ELF-1 (cell line): ENCODE results near the gene CEP89.
"Not testable (repeated sequence)": the region's sequence is repeated elsewhere in the genome, so short reads cannot be mapped to it uniquely, and the experiment has no call there.

Experiments used
- DNase-seq: peaks from one replicate; pipeline ENCODE4 v3.0.0-alpha.2; 2016; ENCODE audit warnings: low read depth, low spot score

CEP89 gene

DNA sequence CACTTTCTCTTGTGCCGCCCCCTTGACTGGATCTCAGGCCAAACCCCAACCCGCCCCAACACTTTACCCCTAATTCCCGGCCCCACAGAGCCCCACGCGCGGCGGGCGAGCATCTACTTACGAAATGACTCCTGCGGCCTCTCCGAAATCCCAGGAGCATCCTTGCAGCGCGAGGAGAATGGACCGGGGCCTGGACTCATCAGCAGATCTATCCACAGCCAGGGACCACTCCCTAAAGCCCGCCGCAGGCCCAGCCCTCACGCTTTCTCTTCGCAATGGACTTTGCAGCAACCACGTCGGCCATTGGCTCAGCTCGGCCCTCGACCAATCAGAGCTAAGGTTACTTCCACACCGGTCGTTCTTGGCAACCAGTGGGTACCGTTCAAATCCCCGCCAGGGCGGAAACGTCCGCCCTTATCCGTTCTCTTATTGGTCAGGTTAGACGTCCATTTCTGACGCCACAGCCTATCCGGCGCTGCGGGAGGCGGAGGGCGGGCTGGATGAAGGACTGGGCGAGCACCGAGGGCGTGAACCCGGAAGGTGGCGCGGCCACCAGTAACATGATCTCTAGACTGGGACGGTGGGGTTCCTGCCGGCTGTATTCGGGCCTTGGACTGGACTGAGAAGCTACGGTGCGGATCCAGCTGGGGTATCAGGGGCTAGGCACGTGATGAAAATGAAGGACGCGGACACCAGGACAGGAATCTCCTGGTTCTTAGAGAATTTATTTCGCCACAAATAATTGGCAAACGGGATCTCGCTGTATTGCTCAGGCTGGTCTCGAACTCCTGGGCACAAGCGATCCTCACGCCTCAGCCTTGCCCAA lies at the start of gene CEP89, which contains the start of gene FAAP24:
TSS of gene CEP89 (minus strand) at position 244 of the 826 bp plus-strand sequence. CDS start at position 160, 84 bp downstream.
TSS of gene FAAP24 (plus strand) at position 528 of the 826 bp plus-strand sequence. CDS start 955 bp downstream, outside the sequence.
- DNase-seq: peak; percentile 100

DNA sequence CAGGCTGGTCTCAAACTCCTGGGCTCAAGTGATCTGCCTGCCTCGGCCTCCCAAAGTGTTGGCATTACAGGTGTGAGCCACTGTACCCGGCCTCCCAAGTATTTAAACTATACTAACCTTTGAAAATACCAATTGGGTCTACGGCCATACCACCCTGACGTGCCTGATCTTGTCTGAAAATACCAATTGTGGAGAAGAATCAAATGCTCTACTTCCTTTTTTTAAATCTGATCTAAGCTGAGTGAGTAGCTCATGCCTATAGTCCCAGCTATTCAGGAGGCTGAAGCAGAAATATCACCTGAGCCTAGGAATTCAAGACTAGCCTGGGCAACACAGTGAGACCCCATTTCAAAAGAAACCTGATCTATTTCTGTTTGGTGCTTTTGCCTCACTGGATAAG lies 39.1 kb upstream of the CEP89 start:
- not testable (repeated sequence) for DNase-seq

DNA sequence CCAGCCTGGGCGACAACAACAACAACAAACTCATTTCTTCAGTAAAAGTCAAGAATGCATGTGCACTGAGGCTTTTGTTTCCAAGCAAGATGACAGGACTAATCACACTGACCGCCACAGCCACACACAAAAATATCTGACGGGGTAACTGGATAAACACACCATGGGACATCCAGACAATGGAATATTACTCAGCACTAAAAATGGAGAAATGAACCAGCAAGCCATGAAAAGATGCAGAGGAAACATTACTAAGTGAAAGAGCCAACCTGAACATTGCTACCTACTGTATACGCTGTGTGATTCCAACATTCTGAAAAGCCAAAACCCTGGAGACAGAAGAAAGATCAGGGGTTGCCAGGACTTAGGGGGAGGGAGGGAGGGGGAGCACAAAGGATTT lies 37.0 kb upstream of the CEP89 start:
- no peak for DNase-seq

DNA sequence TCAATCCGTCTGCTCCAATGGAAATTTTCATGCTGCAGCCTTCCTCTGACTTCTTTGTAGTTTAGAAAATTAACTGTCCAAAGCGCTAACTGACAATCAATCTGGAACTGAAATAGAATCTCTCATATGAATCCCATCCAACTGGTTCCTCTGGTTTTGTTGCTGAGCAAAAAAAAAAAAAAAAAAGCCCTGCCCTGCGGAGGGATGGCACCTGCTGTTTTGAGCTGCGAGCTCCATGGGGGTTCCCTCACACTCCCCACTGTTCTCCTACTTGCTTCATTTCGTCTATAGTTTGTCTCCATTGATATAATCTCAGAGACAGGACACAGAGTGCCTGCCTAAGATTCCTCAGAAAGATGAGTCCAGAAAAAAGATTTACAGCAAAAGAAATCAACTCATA lies 33.7 kb upstream of the CEP89 start:
- DNase-seq: peak; percentile 41

DNA sequence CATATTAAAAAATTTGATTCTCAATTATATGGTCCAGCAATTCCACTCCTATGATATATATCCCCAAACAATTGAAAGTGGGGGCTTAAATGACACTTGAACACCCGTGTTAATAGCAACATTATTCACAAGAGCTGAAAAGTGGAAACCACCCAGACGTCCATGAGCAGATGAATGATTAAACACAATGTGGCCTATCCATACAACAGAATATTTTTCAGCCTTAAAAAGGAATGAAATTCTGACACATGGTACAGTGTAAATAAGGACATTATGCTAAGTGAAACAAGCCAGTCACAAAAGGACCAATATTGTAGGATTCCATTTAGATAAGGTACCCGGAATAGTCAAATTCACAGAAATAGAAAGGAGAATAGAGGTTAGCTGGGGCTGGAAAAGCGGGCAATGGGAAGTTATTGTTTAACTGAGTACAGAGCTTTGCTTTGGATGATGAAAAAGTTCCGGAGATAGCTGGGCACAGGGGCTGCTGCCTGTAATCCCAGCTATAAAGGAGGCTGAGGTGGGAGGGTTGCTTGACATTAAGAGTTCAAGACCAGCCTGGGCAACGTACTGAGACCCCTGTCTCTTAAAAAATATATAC lies 31.8 kb upstream of the CEP89 start:
- not testable (repeated sequence) for DNase-seq

DNA sequence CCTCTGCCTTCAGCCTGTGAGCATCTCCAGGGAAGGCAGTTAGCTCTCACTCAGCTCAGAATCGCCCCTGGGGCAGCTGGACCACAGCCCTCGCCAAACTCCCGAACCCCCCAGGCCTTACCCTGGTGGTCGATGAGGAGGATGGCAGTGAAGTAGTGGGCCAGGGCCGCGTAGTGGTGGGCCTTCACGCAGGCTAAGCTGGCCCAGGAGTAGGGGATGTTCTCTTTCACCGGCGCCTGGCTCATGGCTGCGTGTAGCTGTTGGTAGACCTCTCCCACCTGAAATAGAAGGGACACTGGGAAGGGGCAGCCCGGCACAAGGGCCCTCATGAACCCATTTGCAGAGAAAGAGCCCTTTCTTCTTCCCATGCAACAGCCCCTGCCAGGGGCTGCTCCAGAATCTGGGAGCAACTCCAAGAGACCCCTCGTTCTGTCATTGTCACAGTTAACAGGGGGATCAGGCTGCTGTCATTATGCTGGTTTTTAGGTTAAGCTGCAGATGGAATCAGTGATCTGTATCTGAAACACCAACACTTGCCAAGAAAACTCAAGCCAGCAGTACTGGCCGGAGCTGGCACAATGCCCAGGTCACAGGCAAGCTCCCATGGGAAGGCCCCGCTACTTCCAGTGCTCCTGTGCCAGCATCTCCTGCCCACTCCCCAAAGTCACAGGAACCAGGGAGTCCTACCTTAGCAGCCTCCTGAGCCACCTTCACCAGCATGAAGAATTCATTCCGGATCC lies 30.5 kb upstream of the CEP89 start:
- not testable (repeated sequence) for DNase-seq

DNA sequence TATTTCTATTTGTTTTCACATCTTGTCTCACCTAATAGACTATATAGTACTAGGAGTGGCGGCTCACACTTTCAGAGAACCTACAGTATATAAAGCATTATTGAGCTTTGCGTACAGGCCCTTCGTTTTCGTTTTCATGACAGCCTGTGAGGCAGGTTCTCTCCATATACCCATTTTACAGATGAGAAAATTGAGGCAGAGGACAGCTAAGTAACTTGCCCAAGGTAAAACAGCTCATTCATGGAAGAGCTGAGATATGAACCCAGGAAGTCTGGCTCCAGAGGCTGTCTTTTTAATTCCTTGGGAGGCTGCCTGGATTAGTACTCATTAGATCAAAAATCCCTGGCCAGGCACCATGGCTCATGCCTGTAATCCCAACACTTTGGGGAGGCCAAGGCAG lies 29.2 kb upstream of the CEP89 start:
- no peak for DNase-seq

DNA sequence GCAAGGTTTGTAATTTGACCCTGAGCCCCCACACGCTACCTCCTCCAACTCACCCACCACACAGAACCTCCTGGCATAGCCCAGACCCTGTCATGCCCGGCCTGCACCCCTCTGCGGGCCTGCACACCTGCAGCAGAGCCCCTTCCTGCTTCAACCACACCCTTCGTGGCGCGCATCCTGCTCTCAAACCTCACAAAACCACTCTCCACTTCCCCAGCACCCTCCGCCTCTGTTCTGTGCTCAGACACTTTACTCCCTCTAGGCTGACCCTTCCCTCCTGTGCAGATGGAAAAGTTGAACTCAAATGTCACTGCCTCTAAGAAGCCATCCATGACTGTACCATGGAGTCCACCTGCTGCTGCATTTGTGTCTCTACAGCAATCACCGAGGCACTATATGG lies 28.8 kb upstream of the CEP89 start:
- DNase-seq: no peak

DNA sequence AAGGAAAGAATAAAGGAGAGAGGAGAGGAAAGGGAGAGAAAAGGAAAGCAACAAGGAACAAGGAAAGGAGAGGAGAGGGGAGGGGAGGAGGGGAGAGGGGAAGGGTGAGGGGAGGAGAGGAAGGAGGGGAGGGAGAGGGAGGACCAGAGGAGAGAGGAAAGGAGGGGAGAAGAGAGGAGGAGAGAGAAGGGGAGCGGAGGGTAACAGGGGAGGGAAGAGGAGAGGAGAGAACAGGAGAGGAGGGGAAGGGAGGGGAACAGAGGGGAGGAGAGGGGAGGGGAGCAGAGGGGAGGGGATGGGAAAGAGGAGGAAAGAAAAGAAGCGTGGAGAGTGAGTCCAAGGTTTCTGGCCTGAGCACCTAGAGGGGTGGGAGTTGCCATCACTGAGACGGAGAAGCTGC lies 27.0 kb upstream of the CEP89 start:
- no peak for DNase-seq

DNA sequence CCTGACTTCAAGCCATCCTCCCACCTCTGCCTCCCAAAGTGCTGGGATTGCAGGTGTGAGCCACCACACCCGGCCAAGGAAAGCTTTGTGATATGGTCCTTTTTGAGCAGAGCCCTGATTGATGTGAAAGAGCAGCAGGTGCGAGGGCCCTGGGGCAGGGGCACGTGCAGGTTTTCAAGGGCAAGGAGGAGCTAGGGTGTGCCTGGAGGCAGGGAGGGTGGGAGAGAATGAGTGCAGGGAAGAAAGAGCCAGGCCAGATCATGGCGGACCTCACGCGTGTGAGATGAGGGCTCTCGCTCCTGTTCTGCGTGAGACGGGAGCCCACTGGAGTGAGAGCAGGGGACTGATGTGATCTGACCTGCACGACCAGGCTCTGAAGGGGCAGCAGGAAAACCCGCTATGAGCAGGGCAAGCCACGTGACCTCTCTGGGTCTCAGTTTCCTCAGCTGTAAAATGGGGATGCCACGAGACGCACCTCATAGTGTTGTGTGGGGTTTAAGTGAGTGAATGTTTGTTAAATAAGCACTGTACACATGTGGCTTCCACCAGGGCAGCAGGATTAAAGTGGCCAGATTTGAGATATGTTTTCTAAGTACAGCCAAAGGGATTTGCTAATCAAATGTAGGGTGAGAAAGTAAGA lies 26.1 kb upstream of the CEP89 start:
- no peak for DNase-seq

DNA sequence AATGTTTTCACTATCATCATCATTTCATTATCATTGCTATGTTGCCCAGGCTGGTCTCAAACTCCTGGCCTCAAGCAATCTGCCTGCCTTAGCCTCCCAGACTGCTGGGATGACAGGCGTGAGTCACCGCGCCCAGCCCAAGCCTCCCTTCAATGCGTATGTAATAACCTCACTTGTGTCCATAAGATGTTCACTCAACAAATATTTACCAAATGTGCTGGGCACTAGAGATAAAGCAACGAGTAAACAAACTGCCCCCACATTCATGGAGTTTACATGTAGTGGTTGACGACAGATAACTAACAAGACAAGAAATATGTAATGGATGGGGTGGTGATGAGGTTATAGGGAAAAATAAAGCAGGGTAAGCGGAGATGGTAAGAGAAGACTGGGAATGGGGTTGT lies 25.3 kb upstream of the CEP89 start:
- not testable (repeated sequence) for DNase-seq

DNA sequence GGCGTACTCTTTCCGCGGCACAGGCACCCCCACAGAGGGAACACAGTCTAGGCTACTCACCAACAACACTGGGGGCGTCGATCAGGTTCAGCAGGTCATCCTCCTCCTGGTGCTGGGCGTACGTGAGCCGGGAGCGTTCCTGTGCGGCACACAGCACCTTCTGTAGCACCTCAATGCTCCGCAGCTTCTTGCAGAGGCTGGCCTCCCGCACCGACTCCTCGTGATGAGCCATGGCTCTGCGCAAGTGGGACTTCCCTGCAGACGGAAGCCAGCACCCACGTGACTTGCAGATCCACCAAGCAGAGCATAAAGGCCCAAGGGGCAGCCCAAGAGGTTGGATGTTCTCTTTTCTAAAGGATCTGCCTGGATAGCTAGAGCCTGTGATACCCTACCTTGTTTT lies 24.2 kb upstream of the CEP89 start:
- DNase-seq: not testable (repeated sequence)

DNA sequence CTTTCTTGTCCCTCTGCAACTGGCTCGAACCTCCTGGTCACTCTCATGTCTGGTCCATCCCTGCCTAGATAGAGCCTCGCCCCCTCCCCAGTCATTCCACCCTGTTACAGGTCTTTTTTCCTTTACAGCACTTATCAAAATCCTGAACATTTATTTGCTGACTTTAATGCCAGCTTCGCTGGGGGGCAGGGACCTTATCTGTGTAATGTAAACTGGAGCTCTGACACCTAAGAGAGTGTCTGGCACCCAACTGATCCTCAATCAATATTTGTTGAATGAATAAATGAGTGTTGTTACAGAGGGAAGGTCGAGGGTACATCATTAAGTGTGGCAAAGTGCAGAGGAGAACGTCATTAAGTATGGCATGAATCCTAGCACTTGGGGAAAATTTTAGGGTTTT lies 17.0 kb upstream of the CEP89 start:
- no peak for DNase-seq

DNA sequence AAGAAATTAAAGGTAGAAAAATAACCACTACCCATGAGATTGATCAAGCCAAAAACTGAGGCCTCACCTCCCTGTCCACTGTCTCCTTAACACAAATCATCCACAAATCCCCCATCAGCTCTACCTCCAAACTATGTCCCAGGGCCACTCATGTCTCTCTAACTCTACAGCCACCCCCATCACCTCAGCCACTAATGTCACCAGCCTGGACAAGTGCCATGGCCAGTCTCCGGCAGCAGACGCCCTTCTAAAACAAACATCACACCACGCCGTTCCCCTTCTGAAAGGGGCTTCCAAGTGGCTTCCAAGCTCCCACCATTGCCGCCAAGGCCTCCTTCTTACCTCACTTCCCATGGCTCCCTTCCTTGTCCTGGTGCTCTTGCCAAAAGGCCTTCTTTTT lies 16.5 kb upstream of the CEP89 start:
- not testable (repeated sequence) for DNase-seq

DNA sequence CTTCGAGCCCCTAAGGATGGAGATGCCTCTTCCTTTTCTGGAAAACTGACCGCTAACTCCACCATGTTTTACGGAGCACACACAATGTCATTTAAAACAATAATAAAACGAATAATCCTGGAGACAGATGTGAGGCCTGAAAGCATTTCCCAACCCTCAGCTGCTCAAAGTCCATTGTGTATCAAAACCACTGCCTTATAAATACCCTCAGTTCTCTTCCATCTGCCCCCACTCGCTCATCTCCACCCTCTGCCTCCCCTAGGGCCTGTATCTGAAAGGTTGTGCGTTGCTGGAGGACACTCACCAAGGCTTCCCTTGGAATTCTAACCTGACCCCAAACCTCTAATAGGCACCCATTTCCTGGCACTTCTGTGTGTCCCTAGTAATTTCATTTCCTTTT lies 10.7 kb upstream of the CEP89 start:
- not testable (repeated sequence) for DNase-seq

DNA sequence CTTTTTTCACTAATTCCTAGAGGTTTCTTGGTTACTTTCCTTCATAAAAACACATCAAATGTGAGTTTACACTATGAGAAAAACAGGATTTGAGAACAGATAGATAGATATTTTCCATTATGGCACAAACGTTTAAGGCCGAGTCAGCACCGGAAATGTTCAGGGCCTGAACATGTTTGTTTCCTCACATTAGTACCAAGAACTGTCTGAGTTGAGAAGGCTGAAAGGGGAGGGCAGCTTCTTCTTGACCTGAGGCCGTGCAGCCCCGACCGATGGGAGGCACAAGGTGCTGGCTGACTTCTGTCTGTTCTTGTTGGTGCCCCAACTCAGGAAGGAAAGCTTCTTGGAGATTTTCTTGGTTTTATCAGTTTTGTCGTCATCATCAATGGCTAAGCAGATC lies 8.0 kb upstream of the CEP89 start:
- DNase-seq: not testable (repeated sequence)

DNA sequence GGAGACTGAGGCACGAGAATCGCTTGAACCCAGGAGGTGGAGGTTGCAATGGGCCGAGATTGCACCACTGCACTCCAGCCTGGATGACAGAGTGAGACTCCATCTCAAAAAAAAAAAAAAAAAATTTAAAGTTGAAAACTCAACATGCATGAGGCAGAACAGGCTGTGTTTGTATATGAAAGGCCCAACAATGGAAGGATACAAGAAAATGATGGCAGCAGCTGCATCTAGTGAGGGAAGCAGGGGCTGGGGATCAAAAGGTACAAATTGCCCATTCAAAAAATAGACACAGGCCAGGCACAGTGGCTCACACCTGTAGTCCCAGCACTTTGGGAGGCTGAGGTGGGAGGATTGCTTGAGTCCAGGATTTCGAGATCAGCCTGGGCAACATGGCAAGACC lies 6.1 kb upstream of the CEP89 start:
- DNase-seq: not testable (repeated sequence)

DNA sequence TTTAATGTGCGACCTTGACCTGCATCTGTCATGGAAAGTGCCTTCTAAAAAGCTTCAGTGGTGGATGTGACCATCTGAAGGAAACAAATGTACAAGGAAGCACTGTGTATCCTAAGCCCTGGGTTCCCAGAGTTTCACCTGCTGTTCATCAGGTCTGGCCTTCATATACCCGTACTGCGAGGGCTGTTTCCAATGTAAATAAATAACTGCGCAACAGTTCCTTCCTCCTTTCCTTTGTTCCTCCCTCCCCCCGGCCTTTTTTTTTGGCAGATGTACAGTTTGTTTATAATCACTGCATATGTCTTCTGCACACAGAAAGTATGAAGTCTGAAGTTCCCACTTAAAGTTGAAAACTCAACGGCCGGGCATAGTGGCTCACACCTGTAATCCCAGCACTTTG lies 5.5 kb upstream of the CEP89 start:
- DNase-seq: no peak

DNA sequence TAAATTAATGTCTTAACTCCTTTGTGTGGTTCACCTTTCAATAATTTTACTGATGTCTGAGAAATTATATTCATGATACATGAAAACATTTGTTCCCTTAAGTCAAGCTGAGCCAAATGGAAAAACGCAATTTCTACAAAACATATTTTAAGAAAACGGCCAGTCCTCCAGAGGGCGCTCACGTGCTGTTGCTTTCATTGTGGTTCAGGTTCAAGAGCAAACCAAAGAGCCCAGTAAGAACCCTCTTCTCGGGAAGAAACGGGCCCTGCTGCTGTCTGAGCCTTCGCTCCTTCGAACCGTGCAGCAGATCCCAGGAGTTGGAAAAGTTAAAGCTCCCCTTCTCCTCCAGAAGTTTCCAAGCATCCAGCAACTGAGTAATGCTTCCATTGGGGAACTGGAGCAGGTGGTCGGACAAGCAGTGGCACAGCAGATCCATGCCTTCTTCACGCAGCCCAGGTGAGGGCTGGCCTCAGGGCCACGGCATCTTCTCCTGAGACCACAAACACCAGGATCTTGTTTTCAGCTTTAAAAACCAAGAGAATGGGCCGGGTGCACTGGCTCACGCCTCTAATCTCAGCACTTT lies 4.6 kb upstream of the CEP89 start:
- peak; percentile 68 for DNase-seq

DNA sequence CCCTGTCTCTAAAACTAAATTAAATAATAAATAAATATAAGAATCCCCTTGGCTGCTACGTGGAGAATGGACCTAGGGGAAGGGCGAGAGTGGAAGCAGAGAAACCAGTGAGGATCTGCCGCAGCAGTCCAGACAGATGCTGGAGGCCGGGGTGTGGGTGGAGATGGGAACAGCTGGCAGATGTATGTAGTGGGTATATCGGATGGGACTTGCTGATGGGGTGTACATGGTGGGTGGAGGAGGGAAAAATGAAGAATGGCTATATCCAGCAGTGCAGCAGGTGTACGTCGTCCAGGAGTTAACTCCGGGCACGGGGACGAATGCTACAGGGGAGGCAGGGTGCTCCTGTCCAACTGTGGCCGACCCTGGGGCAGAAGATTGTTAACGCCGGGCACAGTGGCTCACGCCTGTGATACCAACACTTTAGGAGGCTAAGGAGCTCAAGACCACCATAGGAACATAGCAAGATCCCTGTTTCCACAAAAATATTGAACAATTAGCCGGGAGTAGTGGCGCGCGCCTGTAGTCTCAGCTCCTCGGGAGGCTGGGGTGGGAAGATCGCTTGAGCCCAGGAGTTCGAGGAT lies 654 bp downstream of the CEP89 start:
- peak; percentile 4 for DNase-seq

DNA sequence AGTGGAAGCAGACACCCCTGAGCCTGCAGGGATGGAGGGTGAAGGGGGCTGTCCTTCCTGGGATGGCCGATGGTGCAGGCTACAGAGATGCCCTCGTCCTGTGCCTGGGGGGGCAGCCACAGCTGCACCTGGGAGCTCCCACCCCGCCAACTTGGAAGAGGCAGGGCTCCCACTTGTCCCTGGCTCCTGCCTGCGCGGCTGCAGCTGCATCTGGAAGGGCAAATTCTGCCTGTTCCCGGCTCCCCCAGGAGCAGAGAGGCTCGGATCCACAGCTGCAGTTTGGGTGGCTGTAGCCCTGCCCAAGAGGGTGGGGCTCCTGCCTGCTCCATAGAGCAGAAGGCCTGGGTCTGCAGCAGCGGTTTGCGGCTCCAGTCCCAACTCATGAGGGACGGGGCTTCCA lies 2.2 kb downstream of the CEP89 start:
- no peak for DNase-seq
